Tibial nerve (tissue), 4 donors: ENCODE measurements around the gene LAIR2.

Experiments used
- CTCF ChIP-seq, 5 experiments: fragments of 200-600 bp in 3 of 5; fragments of 450-650 bp in 2 of 5; sonication (generic) in 3 of 5; IDR thresholded peaks; one replicate each; pipeline ENCODE4 v1.5.1; 2016 to 2019; ENCODE audit warnings: antibody characterized with exemption in 5 of 5, mild to moderate bottlenecking in 3 of 5, moderate library complexity in 2 of 5
- EP300 ChIP-seq, 2 donors: sonication (generic); formaldehyde crosslinking; IDR thresholded peaks; one replicate each; pipeline ENCODE4 v1.6.1; 2017; ENCODE audit warnings: antibody characterized with exemption in 2 of 2, mild to moderate bottlenecking in 1 of 2
- POLR2A ChIP-seq, 2 donors: fragments of 450-650 bp; IDR thresholded peaks; one replicate each; pipeline ENCODE4 v1.6.1; 2017; ENCODE audit warnings: antibody characterized with exemption in 2 of 2, mild to moderate bottlenecking in 2 of 2, moderate library complexity in 2 of 2

- TF ChIP-seq EP300 (IDR thresholded peaks at IDR 0.05) = peak; percentile 22 to 92
- TF ChIP-seq POLR2A (IDR thresholded peaks at IDR 0.05) = peak; percentile 72 to 76
- no peak for TF ChIP-seq CTCF (IDR thresholded peaks at IDR 0.05)
These were observed 29.4 kb upstream of the LAIR2 start, which contains the start of gene CDC42EP5 for GRCh38 chr19:54473071-54473891.
